Measurements from ENCODE around the gene CABP4. TPM values are rescaled to one million over a fixed set of nuclear protein-coding genes. Genes with fewer than 3 reads are reported as not detected.
A peak's percentile ranks its signal among the peaks of the same experiment; 100 is the strongest.

Gene CABP4
- total RNA-seq, 4 donors from 2014 or later: 0.19 to 0.55 (median 0.30) TPM

DNA sequence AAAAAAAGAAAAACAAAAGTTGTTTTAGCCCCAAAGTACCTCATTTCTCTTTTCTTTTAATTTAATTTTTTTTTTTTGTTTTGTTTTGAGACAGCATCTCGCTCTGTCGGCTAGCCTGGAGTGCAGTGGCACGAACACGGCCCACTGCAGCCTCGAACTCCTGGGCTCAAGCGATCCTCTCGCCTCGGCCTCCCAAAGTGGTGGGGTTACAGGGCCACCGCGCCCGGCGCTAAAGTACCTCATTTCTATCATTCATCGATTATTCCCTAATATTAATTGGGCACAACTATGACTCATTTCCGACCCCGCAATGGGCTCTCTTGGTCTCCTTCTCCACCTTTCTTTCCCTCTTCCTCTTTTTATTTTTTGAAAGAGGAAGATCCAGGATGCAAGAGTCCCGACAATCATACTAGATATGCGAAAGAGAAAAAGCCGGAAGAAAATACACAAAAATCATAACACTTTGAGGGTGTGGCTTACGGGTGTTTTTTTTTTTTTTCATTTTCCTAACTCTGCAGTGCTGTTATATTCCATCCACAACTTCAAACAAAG is 27.2 kb downstream of the CABP4 start:
- DNase-seq: no peak
- intact Hi-C loops (cut with DNase I; ENCODE audit: low total_unique reads) (loop anchor here (2.0 kb wide), 1 partner anchor 24 kb away; no protein-coding TSS in a partner anchor), in situ Hi-C loops (cut with MboI; ENCODE audit: low sequenced_read_pairs in 4 of 4) (no loop called here)
- Histone ChIP-seq H3K4me3 (peak overlapping the region; percentile 64 to 70 (median 66)), H3K27me3 (no peaks in the 10 kb centered on the region), H3K9me3 (no peaks in the 10 kb centered on the region), H3K27ac (peak overlapping the region; percentile 83 to 90 (median 86)), H3K36me3 (peaks cover 0 to 5% of the 10 kb centered on the region in 2 donors), H3K4me1 (peaks cover 9 to 14% of the 10 kb centered on the region in 2 donors)
- peak; percentile 25 to 35 for ATAC-seq
- TF ChIP-seq, protein P1, sequence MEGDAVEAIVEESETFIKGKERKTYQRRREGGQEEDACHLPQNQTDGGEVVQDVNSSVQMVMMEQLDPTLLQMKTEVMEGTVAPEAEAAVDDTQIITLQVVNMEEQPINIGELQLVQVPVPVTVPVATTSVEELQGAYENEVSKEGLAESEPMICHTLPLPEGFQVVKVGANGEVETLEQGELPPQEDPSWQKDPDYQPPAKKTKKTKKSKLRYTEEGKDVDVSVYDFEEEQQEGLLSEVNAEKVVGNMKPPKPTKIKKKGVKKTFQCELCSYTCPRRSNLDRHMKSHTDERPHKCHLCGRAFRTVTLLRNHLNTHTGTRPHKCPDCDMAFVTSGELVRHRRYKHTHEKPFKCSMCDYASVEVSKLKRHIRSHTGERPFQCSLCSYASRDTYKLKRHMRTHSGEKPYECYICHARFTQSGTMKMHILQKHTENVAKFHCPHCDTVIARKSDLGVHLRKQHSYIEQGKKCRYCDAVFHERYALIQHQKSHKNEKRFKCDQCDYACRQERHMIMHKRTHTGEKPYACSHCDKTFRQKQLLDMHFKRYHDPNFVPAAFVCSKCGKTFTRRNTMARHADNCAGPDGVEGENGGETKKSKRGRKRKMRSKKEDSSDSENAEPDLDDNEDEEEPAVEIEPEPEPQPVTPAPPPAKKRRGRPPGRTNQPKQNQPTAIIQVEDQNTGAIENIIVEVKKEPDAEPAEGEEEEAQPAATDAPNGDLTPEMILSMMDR (IDR thresholded peaks at IDR 0.05 in 4 of 5, conservative IDR thresholded peaks at IDR 0.05 in 1 of 5): no peak

DNA sequence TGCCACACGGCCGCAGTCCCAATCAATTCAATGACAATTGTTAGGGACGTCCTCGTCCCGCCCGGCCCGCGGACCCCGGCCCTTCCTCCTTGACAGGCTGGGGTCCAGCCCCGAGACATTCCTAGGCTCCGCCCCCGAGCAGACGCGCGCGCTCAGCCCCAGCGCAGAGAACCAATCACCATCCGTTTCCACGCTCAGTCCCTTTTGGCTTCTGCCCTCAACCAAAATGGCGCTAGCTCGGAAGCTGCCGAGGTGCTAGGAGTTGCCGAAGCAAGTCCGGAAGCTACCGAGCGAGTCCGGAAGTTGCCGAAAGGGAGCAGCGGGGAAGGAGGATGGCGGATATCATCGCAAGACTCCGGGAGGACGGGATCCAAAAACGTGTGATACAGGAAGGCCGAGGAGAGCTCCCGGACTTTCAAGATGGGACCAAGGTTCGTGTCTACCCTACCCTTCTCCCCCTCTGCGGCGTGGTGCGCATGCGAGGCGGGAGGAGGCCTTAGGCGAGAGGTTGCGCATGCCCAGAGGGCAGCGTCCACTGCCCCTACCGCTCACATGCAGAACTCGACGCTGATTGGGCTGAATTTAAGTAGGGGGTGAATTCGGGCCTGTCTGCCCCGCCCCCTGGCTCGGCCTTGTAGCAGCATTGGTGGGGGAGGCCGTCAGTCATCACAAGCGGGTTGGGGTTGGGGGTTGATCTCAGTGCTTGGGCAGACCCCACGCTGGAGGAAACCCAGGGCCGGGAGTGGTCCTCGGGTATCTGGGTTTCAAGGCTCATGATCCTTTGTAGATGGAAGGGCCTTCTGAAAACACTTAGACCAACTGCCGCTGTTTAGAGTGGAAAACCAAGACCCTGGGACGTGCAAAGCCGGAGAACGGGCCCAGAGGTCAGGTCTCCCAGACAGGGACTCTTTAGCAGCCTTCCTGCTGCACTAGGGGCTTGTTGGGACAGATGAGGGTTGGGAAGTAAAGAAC is 28.0 kb downstream of the CABP4 start, which contains the start of gene AIP:
Gene AIP, plus strand, starts transcription at position 200 of the 972 bp plus-strand sequence. Its CDS starts 133 bp downstream, at position 333.
- ATAC-seq: peak; percentile 100
- intact Hi-C loops (cut with DNase I; ENCODE audit: low total_unique reads): loop anchor here (1.0 to 2.0 kb wide), 2 partner anchors 24 to 82 kb away; partner anchors contain the start of gene PPP1CA
- in situ Hi-C loops (cut with MboI; ENCODE audit: low sequenced_read_pairs in 4 of 4): no loop called here

DNA sequence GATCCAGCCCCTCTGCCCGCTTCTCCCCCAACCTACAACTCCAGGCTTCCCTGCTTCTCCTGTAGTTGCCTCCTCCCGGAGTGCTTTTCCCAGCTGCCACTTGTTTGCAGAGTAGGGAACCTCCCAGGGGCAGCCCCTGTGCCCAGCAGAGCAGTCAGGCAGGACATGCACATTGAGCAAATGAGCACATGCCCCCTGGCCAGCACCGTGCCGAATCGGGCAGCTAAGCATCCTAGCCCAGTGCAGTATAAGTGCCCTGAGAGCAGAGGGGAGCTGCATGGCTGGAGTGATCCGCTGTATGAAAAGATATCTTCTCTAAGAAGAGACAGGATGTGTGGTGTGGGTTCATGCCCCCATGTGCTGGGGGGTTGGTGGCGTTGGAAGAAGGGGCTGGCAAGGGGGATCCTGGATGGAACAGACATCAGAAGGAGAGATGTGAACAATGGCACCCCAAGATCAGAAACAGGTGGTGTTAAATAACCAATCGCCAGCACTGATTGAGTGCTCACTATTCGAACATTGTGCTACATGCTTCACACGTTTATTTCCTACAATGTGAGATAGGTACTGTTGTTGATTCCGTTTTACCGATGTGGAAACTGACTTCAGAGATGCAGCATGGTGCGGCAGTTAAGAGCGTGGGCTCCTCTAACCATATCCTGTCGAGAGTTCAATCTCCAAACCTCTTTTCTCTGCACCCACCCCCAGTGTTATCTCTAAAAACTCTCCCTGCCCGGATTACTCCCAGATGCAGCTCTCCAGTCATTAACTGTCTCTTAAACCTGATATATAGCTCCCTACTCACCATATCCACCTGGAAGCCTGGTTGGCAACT is 28.9 kb downstream of the CABP4 start:
- intact Hi-C loops (cut with DNase I; ENCODE audit: low total_unique reads): loop anchor here (1.0 to 2.0 kb wide), 2 partner anchors 23 to 83 kb away; partner anchors contain the start of gene PPP1CA

More for the DNA sequence above, 28.0 kb downstream of the CABP4 start, which contains the start of gene AIP:
- H3K27ac ChIP-seq: peak within 1 kb of the TSS; percentile 83 to 90 (median 86)
- TF ChIP-seq, protein P1 (IDR thresholded peaks at IDR 0.05 in 4 of 5, conservative IDR thresholded peaks at IDR 0.05 in 1 of 5): peak in 2 of 5 experiments; percentile 24 to 25
- TF ChIP-seq POLR2A (IDR thresholded peaks at IDR 0.05): peak; percentile 24 to 53
- H3K4me3 ChIP-seq: peak within 1 kb of the TSS; percentile 64 to 70 (median 66)
- peak; percentile 96 to 98 for DNase-seq
- peaks cover 0 to 12% of the 10 kb centered on the region in 2 donors for H3K36me3 ChIP-seq
- H3K27me3 ChIP-seq: no peaks in the 10 kb centered on the region
- no peaks in the 10 kb centered on the region for H3K9me3 ChIP-seq
- peaks cover 9 to 14% of the 10 kb centered on the region in 2 donors for H3K4me1 ChIP-seq

More for the DNA sequence above, 28.9 kb downstream of the CABP4 start:
- Histone ChIP-seq H3K4me3 (peak overlapping the region; percentile 64 to 70 (median 66)), H3K9me3 (no peaks in the 10 kb centered on the region), H3K36me3 (peaks cover 0 to 13% of the 10 kb centered on the region in 2 donors), H3K27me3 (no peaks in the 10 kb centered on the region), H3K27ac (peak overlapping the region in 1 of 4 donors; percentile 90), H3K4me1 (peaks cover 9 to 14% of the 10 kb centered on the region in 2 donors)
- ATAC-seq: no peak
- DNase-seq: no peak
- no peak for TF ChIP-seq POLR2A (IDR thresholded peaks at IDR 0.05)
- TF ChIP-seq, protein P1 (IDR thresholded peaks at IDR 0.05 in 4 of 5, conservative IDR thresholded peaks at IDR 0.05 in 1 of 5): no peak
- in situ Hi-C loops (cut with MboI; ENCODE audit: low sequenced_read_pairs in 4 of 4): no loop called here
